Islet of Langerhans (tissue), 1 donor: Measurements from ENCODE around the gene MYO5A.
"Not testable (repeated sequence)": the region's sequence is repeated elsewhere in the genome, so short reads cannot be mapped to it uniquely, and the experiment has no call there.

Experiments used
- FAIRE-seq: peaks from one replicate; lab custom pipeline; 2011; peaks lifted over from hg19 to GRCh38; lab: Jason Lieb, UNC

MYO5A gene

GRCh38 chr15:52528564-52529340, at the start of gene MYO5A:
TSS of gene MYO5A (minus strand) at chr15:52528880. CDS start at chr15:52528806, 74 bp downstream.
- FAIRE-seq: no peak

DNA sequence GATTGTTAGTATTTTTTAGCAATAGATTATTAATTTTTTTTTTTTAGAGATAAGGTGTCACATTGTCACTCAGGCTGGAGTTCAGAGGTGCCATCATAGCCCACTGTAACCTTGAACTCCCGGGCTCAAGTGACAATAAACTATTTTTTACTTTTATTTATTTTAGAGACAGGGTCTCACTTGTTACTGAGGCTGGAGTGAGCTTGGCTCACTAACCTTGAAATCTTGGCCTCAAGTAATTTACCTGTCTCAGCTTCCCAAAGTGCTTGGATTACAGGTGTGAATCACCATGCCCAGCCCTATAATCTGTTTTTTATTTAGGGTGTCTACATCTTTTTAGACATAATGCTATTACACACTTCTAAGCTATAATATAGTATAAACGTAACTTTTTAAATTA, 48.0 kb upstream of the MYO5A start:
- no peak for FAIRE-seq

DNA sequence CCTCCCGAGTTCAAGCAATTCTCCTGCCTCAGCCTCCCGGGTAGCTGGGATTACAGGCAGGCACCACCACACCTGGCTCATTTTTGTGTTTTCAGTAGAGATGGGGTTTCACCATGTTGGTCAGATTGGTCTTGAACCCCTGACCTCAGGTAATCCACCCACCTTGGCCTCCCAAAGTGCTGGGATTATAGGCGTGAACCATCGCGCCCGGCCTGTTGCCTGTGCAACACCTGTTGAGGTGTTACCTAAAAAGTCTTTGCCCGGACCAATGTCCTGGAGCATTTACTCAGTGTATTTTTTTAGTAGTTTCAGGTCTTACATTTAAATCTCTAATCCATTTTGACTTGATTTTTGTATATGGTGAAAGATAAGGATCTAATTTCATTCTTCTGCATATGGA, 46.9 kb upstream of the MYO5A start:
- FAIRE-seq: not testable (repeated sequence)

DNA sequence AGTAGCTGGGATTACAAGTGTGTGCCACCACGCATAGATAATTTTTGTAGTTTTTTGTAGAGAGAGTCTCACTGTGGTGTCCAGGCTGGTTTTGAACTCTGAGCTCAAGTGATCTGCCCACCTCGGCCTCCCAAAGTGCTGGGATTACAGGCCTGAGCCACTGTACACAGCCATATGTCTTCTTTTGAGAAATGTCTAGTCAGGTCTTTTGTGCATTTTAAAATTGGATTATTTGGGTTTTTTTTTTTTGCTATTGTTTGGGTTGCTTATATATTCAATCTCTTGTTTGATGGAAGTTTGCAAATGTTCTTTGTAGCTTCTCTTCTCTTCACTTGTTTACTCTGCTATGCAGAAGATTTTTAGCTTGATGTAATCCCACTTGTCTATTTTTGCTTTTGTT, 46.4 kb upstream of the MYO5A start:
- FAIRE-seq: no peak

- not testable (repeated sequence) for FAIRE-seq
Measured at GRCh38 chr15:52574623-52575022, 45.9 kb upstream of the MYO5A start.

GRCh38 chr15:52568601-52569585, 40.2 kb upstream of the MYO5A start, which contains the start of gene ARPP19:
TSS of gene ARPP19 (minus strand) at chr15:52569030. CDS start at chr15:52568892, 138 bp downstream.
- no peak for FAIRE-seq

DNA sequence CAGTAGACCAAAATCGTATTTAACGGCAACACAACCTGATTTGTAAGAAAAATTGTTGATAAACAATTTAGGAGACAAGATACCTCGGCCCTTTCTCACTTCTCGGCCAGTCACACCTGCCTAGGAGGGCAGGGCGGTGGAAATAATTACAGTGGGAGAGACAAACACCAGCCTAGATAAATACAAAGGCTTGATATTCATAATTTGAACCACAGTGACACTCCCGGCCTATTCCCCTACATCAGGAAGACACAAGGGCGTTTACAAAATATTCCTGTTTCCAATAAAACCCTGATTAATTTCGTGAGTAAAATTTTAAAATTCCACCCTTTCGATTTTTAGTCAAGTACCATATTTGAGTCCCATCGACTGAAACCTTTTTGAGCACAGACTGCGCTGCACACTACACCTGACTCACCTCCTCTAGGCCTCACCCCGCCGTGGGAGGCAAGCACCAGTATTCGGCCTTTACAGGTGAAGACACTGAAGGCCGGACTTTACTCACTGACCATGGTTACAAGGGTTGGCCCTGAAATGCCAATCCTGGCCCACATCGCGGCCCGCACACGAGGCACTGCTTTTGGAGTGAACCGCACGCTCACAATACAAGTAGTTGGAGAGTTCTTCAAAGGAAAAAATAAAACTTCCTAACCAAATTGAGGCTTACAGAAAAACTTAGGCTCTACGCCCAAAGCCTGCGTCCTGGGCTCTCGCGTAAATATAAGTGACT, 39.4 kb upstream of the MYO5A start:
- no peak for FAIRE-seq

DNA sequence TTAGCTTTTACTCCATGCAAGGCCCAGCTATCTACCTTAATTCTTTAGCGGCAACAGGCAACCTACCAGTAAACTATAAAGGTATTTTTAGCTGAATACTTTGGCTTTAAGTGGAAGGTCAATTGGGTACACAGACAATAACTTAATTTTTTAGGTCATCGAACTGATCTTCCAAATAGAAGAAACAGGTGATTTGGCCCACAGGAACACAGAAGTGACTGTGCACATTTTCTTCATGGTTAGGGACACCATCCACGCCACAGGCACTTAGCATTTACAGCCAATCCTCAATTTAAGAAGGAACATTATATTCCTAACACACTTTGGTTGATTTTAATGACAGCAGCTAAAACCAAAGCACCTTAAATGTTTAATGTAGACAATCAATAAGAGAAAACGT, 38.2 kb upstream of the MYO5A start:
- no peak for FAIRE-seq

GRCh38 chr15:52565417-52566358, 37.0 kb upstream of the MYO5A start:
- FAIRE-seq: not testable (repeated sequence)

DNA sequence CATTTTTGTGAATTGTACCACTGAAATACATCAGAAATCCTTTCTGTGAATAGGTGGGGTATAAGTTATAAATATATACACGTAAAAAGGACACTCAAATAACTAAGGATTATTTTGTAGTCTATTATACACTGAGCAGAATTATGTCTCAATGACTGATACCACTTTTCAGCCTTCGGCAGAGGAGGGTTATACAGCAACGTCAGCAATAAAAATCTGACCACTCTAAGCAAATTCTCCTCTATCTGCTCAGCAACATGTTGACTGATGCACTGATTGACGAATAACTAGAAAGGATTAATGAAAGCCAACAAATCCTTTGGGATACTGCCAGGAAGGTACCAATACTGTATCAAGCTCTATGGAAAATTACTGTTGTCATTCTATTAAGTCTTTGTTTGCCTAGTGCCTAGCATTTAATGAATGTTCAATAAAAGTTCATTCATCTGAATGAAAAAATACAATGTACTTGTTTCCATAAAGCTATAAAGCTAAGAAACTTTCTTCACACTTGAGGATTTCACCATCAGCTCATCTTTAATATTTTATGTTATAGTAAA, 34.9 kb upstream of the MYO5A start:
- peak; percentile 41 for FAIRE-seq

DNA sequence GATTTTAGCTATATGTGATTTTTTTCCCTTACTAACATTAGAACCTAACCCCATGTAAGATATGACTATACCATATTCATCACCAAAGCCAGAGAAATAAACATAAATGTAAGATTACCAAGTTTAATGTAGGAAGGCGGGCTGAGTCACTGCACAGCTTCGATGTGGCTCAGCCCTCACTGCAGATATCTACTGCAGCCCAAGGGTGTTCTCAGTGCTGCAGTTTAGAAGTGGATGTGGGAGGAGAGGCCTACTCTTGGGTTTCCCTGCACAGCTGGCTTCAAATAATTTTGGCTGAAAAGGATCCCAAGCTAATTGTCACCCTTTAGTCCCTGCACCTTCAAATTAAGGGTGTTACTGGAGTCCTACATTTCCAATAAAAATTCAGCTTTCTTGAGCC, 30.9 kb upstream of the MYO5A start:
- FAIRE-seq: no peak

- FAIRE-seq: no peak
Measured at GRCh38 chr15:52559022-52559421, 30.3 kb upstream of the MYO5A start.

DNA sequence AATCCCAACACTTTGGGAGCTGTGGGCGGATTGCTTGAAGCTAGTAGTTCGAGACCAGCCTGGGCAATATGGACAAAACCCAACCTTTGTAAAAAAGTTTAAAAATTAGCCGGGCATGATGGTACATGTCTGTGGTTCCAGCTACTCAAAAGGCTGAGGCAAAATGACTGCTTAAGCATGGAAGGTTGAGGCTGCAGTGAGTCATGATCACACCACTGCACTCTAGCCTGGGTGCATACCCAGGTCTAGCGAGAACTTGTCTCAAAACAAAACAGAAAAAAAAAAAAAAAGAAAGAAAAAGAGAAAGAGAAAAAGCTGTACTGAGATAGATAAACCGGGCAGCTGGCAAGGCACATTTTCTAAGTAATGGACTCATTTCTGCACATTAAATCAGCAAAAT, 29.5 kb upstream of the MYO5A start:
- no peak for FAIRE-seq

DNA sequence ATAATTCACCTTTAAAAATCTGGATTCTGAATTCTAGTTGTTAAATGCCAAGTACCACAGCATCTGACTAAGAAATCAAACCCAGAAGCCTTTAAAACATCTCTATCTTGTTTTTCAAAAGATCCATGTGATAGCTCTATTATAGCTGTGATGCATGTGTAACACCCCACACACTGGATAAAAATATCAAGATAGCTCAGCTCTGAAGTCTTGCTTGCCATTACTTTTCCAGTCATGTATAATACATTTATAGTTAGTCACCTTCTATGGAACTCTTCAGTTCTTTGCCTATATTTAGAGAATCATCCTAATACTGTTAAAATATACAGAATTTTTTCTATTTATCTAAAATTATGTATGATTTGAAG, 28.6 kb upstream of the MYO5A start:
- no peak for FAIRE-seq

GRCh38 chr15:52556524-52557273, 28.0 kb upstream of the MYO5A start:
- no peak for FAIRE-seq

GRCh38 chr15:52552303-52552702, 23.6 kb upstream of the MYO5A start:
- no peak for FAIRE-seq

DNA sequence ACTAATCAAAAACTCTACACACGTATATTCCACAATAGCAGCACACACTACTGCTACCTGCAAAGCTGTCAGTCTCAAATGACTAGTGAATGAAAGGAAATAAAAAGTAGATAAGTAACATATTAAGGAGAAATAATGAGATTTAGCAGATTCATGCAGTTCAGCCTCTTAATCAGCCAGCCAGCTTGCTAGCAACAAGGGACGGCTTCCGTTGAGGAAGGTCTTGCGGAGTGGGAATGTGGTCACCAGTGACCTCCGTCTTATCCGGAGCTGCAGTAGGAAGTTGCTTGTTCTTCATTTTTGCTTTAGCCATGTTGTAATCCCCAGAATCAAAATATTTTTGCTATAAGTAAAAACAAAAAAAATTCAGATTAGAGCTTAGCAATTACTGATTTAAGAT, 23.1 kb upstream of the MYO5A start:
- FAIRE-seq: no peak

- not testable (repeated sequence) for FAIRE-seq
Measured at GRCh38 chr15:52551186-52551585, 22.5 kb upstream of the MYO5A start.

DNA sequence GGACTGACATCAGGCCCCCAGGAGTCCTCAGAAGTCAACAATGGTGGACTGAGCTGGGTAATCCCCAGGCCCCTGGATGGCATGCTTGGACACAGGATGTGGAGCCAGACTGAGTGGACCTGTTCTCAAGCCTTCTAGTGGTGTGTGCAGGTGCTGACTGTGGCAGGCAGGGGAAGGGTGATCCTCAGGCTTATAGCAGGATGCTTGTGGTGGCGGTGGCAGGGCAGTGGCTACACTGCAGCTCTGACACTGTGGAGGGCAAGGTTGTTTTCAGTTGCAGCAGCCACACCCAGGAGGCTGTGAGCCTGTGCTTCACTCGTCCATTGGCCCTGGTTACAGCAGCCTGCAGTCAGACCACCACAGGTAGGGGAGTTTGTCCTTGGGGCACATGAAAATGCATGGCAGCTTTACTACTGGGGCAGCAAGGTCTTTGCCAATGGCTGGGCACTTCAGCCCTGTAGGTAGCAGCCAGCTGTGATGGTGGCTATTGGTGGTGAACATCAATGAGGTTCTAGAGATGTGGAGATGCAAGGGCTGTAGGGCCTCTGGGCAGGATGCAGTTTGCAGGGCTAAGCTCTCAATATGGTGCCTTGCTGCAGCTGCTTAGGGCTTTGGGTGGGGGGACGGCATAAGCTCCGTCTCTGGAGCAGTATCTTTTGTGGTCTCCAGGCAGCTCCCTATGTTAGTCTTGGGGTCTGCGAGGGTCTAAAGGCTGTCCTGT, 17.5 kb upstream of the MYO5A start:
- FAIRE-seq: no peak
